CD14-positive monocyte (primary cell): ENCODE results near the gene IGF2. TPM values are rescaled to one million over a fixed set of nuclear protein-coding genes. Genes with fewer than 3 reads are reported as not detected.

ENCODE experiments used
- DNase-seq, 3 donors: peaks; one replicate each; pipeline ENCODE4 v3.0.0-alpha.2; 2011 to 2022
- H2AFZ ChIP-seq: 2 replicates; pipeline ENCODE4 v1.6.0; 2012; ENCODE audit warnings: mild to moderate bottlenecking, low read depth, low read length, inconsistent platforms; ENCODE audit not compliant: insufficient read depth, poor library complexity, severe bottlenecking
- H3K27ac ChIP-seq, 2 donors: 1 replicate in 1 of 2; 2 replicates in 1 of 2; pipeline ENCODE4 v1.5.1; 2012 to 2013; ENCODE audit warnings: low read length in 2 of 2, control low read depth in 1 of 2, inconsistent platforms in 1 of 2, low read depth in 1 of 2, mild to moderate bottlenecking in 1 of 2
- H3K27me3 ChIP-seq, 2 donors: one replicate each; pipeline versions ENCODE4 v1.6.0 to v1.6.1; 2011 to 2013; ENCODE audit warnings: low read length in 2 of 2; ENCODE audit not compliant: control insufficient read depth in 2 of 2, insufficient read depth in 2 of 2
- H3K36me3 ChIP-seq, 2 donors: replicated peaks in 1 of 2; 1 replicate in 1 of 2; 2 replicates in 1 of 2; pipeline versions ENCODE4 v1.5.1 to v1.6.1; 2012 to 2013; ENCODE audit warnings: low read length in 2 of 2, control low read depth in 1 of 2, inconsistent platforms in 1 of 2, mild to moderate bottlenecking in 1 of 2; ENCODE audit not compliant: insufficient read depth in 2 of 2, control insufficient read depth in 1 of 2
- H3K4me1 ChIP-seq, 2 donors: 1 replicate in 1 of 2; 2 replicates in 1 of 2; pipeline versions ENCODE4 v1.5.1 to v1.6.1; 2012 to 2013; ENCODE audit warnings: low read length in 2 of 2, control low read depth in 1 of 2, inconsistent platforms in 1 of 2, mild to moderate bottlenecking in 1 of 2, moderate library complexity in 1 of 2; ENCODE audit not compliant: insufficient read depth in 2 of 2, control insufficient read depth in 1 of 2
- H3K4me2 ChIP-seq: replicated peaks from 2 replicates; pipeline ENCODE3; 2012; ENCODE audit warnings: low read length, moderate library complexity, mild to moderate bottlenecking; ENCODE audit not compliant: poor library complexity, severe bottlenecking; ENCODE audit errors: extremely low read depth
- H3K4me3 ChIP-seq, 3 experiments: fragments of 200-600 bp in 1 of 3; sonication (generic) in 1 of 3; replicated peaks in 1 of 3; 1 replicate in 2 of 3; 2 replicates in 1 of 3; pipeline ENCODE4 v1.5.1; 2011 to 2013; ENCODE audit warnings: low read length in 3 of 3, mild to moderate bottlenecking in 3 of 3, control low read depth in 2 of 3, low read depth in 2 of 3, inconsistent platforms in 1 of 3, moderate library complexity in 1 of 3
- H3K79me2 ChIP-seq: 2 replicates; pipeline ENCODE4 v1.6.0; 2012; ENCODE audit warnings: mild to moderate bottlenecking, control low read depth, inconsistent platforms, low read length, moderate library complexity; ENCODE audit not compliant: insufficient read depth
- H3K9ac ChIP-seq: 2 replicates; pipeline ENCODE4 v1.6.0; 2017; ENCODE audit warnings: low read length, mild to moderate bottlenecking; ENCODE audit not compliant: insufficient read depth, poor library complexity, severe bottlenecking
- H3K9me3 ChIP-seq, 2 donors: replicated peaks in 1 of 2; 1 replicate in 1 of 2; 2 replicates in 1 of 2; pipeline versions ENCODE4 v1.5.1 to v1.6.1; 2012 to 2013; ENCODE audit warnings: low read length in 2 of 2, control low read depth in 1 of 2; ENCODE audit not compliant: control insufficient read depth in 1 of 2, insufficient read depth in 1 of 2
- H4K20me1 ChIP-seq: 2 replicates; pipeline ENCODE4 v1.6.0; 2012; ENCODE audit warnings: mild to moderate bottlenecking, low read length, control low read depth, moderate library complexity; ENCODE audit not compliant: insufficient read depth
- H3K27ac Mint-ChIP-seq, 7 donors: one replicate each; pipeline ENCODE4 v1.8.0; 2020; ENCODE audit warnings: mild to moderate bottlenecking in 7 of 7, mixed read lengths in 7 of 7, moderate library complexity in 6 of 7, inconsistent platforms in 2 of 7
- H3K27me3 Mint-ChIP-seq, 3 donors: one replicate each; pipeline ENCODE4 v1.8.0; 2021 to 2022; ENCODE audit warnings: low read depth in 3 of 3, mild to moderate bottlenecking in 3 of 3, mixed read lengths in 3 of 3, moderate library complexity in 3 of 3, inconsistent platforms in 1 of 3
- H3K36me3 Mint-ChIP-seq, 2 donors: one replicate each; pipeline ENCODE4 v1.8.0; 2020; ENCODE audit warnings: mixed read lengths in 2 of 2, inconsistent platforms in 1 of 2, mild to moderate bottlenecking in 1 of 2
- H3K4me1 Mint-ChIP-seq: one replicate; pipeline ENCODE4 v1.8.0; 2020; ENCODE audit warnings: mild to moderate bottlenecking, mixed read lengths
- H3K4me3 Mint-ChIP-seq, 2 donors: one replicate each; pipeline ENCODE4 v1.8.0; 2020; ENCODE audit warnings: mild to moderate bottlenecking in 2 of 2, mixed read lengths in 2 of 2, moderate library complexity in 1 of 2
- H3K9me3 Mint-ChIP-seq, 7 donors: one replicate each; pipeline ENCODE4 v1.8.0; 2020 to 2022; ENCODE audit warnings: mixed read lengths in 7 of 7, mild to moderate bottlenecking in 6 of 7, moderate library complexity in 6 of 7, inconsistent platforms in 2 of 7
- WGBS: methylation state at CpG from one replicate; pipeline ENCODE4 v1.1.5; 2013; ENCODE audit warnings: missing lambda C conversion rate; ENCODE audit not compliant: insufficient coverage; 5-methylcytosine and 5-hydroxymethylcytosine counted together
- intact Hi-C, 2 donors: fragments of 100-400 bp; cut with micrococcal nuclease; formaldehyde crosslinking; loops; one replicate each; pipeline versions ENCODE4 v1.15.0 to v1.15.1; 2023
- polyA plus RNA-seq, 3 donors: library from polyadenylated mRNA; depleted of rRNA in 1 of 3; unstranded in 2 of 3; stranded (reverse) in 1 of 3; fragments of 300-500 nt in 2 of 3; fragments of >200 nt in 1 of 3; fragmentation: Illumina TruSeq in 2 of 3; gene quantifications; 1 replicate in 2 of 3; 2 replicates in 1 of 3; pipeline ENCODE4 v1.2.3, GENCODE V29; 2012 to 2021
- TF ChIP-seq, protein P1 (sequence below): fragments of 200-600 bp; IDR thresholded peaks from one replicate; pipeline ENCODE4 v1.8.0; 2022; ENCODE audit warnings: antibody characterized with exemption, mild to moderate bottlenecking

Gene IGF2
- polyA plus RNA-seq, 3 donors, result not detected

DNA sequence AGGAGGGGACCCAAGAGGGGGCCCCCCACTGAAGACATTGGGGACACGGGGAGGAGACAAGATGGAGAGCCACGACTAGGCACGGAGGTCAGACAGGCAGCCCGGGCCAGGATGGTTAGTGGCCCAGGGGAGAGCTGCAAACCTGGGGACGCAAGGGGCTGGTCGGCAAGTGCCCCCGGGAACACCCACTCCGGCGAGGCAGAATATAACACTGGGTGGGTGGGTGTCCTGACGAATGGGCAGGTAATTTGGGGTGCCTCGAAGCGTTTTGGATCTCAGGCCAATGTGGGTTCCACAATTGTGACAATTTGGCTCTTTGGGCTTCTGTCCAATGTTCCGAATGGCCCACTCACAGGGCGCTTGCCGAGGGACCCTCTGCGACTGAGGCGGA is 9.9 kb downstream of the IGF2 start:
- intact Hi-C loops, result no loop called here
- Histone ChIP-seq H3K4me2 (no peak overlapping the region), H3K9ac (no peak overlapping the region), H3K4me3 (no peak overlapping the region), H3K4me1 (no peaks in the 10 kb centered on the region), H2AFZ (no peak overlapping the region), H3K27ac (no peak overlapping the region), H3K27me3 (peaks cover 0 to 8% of the 10 kb centered on the region in 2 donors), H3K36me3 (no peaks in the 10 kb centered on the region), H3K9me3 (no peaks in the 10 kb centered on the region), H3K79me2 (no peaks in the 10 kb centered on the region), H4K20me1 (no peaks in the 10 kb centered on the region)
- Mint-ChIP-seq H3K4me3 (no peak overlapping the region), H3K4me1 (no peaks in the 10 kb centered on the region), H3K27me3 (peaks cover 28 to 40% (median 32%) of the 10 kb centered on the region in 3 donors), H3K9me3 (peaks cover 0 to 13% (median 6%) of the 10 kb centered on the region in 7 donors), H3K27ac (no peak overlapping the region), H3K36me3 (no peaks in the 10 kb centered on the region)
- TF ChIP-seq, protein P1, sequence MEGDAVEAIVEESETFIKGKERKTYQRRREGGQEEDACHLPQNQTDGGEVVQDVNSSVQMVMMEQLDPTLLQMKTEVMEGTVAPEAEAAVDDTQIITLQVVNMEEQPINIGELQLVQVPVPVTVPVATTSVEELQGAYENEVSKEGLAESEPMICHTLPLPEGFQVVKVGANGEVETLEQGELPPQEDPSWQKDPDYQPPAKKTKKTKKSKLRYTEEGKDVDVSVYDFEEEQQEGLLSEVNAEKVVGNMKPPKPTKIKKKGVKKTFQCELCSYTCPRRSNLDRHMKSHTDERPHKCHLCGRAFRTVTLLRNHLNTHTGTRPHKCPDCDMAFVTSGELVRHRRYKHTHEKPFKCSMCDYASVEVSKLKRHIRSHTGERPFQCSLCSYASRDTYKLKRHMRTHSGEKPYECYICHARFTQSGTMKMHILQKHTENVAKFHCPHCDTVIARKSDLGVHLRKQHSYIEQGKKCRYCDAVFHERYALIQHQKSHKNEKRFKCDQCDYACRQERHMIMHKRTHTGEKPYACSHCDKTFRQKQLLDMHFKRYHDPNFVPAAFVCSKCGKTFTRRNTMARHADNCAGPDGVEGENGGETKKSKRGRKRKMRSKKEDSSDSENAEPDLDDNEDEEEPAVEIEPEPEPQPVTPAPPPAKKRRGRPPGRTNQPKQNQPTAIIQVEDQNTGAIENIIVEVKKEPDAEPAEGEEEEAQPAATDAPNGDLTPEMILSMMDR, result no peak
- 90% methylated on average over 16 of the region's 17 CpGs for WGBS
- DNase-seq, result no peak

DNA sequence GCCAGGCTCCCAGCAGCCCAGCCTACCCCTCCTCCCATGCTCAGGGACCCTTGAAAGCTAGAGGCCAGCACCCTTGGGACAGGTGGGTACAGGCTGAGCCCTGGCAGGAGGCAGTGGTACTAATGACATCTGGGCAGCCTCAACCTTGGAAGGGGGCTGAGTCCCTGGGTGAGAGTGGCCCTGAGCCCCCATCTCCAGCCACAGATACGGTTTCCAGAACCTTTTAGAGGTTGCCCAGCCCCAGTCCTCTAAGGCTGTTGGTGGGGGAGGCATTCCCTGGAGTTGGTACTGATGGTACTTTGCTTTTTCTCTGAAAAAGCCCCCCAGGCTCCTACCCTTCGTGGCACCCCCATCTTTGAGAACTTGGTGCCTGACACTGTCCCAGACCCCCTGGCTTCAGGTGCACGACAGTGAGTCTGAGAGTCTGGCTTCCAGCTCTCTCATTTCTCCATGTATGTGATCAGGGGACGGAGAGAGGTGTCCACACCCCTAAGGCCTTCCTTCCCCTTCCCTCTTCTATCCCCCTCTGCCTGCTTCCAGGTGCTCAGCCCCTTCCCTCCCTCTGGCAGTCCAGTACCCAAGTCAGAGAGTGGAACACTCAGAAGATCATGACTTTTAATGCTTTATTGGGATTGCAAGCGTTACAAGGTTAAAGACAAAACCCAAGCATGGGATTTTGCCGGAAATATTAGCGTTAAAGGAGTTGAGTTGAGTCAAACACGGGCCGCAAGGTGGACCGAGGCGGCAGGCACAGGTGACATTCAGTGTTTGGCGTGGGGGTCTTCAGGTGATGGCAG is 10.5 kb downstream of the IGF2 start:
- Mint-ChIP-seq H3K36me3 (no peaks in the 10 kb centered on the region), H3K4me3 (no peak overlapping the region), H3K9me3 (peaks cover 0 to 13% (median 6%) of the 10 kb centered on the region in 7 donors), H3K27me3 (peaks cover 26 to 34% (median 29%) of the 10 kb centered on the region in 3 donors), H3K4me1 (no peaks in the 10 kb centered on the region), H3K27ac (no peak overlapping the region)
- no peak overlapping the region for H2AFZ ChIP-seq
- H3K4me1 ChIP-seq, result no peaks in the 10 kb centered on the region
- H3K4me3 ChIP-seq, result no peak overlapping the region
- intact Hi-C loops, result no loop called here
- H3K36me3 ChIP-seq, result no peaks in the 10 kb centered on the region
- H3K9ac ChIP-seq, result no peak overlapping the region
- H3K27ac ChIP-seq, result no peak overlapping the region
- no peak for DNase-seq
- no peak overlapping the region for H3K4me2 ChIP-seq
- no peaks in the 10 kb centered on the region for H3K79me2 ChIP-seq
- TF ChIP-seq, protein P1, result no peak
- 95% methylated on average over 8 of the region's 12 CpGs for WGBS
- no peaks in the 10 kb centered on the region for H4K20me1 ChIP-seq
- no peaks in the 10 kb centered on the region for H3K9me3 ChIP-seq
- H3K27me3 ChIP-seq, result peaks cover 0 to 3% of the 10 kb centered on the region in 2 donors
